H54 (cell line): ENCODE data around the gene CORO2B.
"Not testable (repeated sequence)": the region's sequence is repeated elsewhere in the genome, so short reads cannot be mapped to it uniquely, and the experiment has no call there.

Experiments used
- DNase-seq: peaks from one replicate; pipeline ENCODE4 v3.0.0; 2011; ENCODE audit warnings: low spot score, mixed read lengths; ENCODE audit not compliant: insufficient read length
- FAIRE-seq: peaks from 3 replicates; lab custom pipeline; 2011; peaks lifted over from hg19 to GRCh38; lab: Jason Lieb, UNC
- POLR2A ChIP-seq: IDR thresholded peaks from 2 replicates; pipeline ENCODE4 v1.6.1; 2011; ENCODE audit warnings: low read depth, mild to moderate bottlenecking, low read length

CORO2B gene

DNA sequence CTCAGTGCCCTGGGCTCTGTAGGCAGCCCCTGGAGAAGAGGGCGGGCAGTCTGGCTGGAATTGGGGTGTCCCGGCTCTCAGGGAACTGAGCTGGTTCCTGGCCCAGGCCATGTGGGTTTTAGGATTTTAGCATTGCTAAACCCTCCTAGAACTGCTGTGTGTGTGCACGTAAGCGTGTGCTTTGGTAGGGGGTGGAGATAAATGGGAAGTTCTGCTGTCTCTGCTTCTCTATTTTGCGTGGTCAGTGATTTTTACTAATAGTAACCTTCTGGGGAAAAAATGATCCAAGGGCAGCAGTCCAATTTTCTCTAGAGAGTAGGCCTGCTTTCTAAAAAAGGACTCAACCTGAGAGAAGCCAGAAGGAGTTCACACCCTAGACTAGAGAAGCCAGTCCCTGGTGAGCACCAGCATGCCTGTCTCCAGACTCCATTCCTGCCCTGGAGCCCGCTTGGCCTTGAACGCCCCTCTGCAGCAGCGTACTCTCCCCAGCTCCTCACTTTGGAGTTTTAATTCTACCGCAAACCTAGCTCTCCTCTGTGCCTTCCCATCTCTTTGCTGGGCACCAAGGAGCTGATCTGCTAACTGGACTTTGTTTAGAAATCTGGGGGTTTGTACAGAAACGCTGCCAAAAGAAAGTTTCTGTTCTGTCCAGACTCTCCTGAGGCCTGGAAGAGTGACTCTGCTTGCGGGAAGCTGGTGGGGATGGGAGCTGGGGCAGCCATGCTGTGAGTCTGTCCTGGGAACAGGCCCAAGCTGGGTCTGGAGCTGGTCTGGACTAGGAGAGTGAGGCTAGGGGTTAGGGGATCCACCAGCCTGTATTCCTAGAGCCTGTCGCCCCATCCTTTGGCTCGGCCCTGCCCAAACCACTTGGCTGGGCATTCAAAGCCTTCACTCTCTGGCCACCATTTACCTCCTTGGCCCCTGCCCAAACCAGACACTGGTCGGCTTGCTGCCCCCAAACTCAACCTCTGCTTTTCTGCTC is 19.7 kb downstream of the CORO2B start:
- TF ChIP-seq POLR2A, result no peak
- FAIRE-seq, result no peak
- no peak for DNase-seq

GRCh38 chr15:68599153-68599545 is 20.4 kb downstream of the CORO2B start:
- DNase-seq, result no peak
- no peak for TF ChIP-seq POLR2A
- FAIRE-seq, result no peak

GRCh38 chr15:68599560-68600071 is 20.8 kb downstream of the CORO2B start:
- no peak for TF ChIP-seq POLR2A
- no peak for FAIRE-seq
- DNase-seq, result no peak

- no peak for DNase-seq
- FAIRE-seq, result no peak
- TF ChIP-seq POLR2A, result no peak
These were observed 22.7 kb downstream of the CORO2B start for GRCh38 chr15:68601206-68602197.

DNA sequence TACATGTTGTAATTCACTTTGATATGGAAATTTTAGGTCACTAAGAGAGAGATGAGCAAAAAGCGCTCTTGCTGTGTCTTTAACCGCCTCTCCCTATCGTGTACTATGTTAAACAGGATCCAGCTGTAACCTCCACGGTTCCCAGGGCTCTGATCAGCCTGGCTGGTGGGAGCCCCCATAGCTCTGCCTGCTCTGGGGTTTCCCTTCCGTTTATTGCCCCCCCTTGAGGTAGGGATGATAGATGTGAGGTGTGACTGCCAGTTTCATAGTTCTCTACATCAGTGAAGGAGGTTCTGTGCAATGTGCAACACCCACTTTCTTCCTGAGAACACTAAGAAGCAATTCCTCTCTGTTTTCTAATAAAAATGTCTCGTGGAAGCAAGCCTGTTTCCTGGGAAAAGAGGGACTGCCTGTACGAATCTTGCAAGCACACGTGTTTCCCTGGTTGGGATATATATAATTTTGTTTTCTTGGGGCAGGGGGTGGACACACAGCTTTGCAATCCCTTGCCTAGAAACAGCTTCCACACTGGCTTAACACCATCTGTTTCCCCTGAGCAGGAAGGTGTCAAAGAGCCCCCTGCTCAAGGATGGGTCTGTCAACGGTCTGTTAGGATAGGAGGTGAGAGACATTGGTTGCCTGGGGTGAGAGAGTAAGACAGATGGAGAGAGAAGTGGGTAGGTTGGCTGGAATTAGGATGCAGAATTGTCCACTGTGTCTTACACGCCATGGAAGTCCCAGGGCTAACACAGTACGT is 23.8 kb downstream of the CORO2B start:
- FAIRE-seq, result no peak
- DNase-seq, result no peak
- no peak for TF ChIP-seq POLR2A

DNA sequence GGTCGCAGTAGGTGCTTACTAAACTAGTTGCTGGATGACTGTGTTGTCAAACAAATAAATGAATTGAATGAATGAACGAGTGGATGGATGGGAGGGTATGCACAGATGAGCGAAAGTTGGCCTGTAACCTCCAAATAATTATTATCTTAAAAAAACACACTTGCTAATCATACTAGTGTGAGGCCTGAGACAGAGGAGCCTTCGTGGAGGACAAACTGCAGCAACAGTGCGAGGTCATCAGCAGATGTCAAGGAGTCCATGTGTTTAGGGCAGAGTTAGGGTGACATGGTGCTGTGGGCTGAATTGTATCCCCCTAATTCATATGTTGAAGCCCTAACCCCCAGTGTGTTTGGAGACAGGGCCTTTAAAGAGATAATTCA is 24.4 kb downstream of the CORO2B start:
- FAIRE-seq, result no peak
- no peak for DNase-seq
- TF ChIP-seq POLR2A, result no peak

- DNase-seq (no peak), FAIRE-seq (no peak)
- no peak for TF ChIP-seq POLR2A
These were observed 25.2 kb downstream of the CORO2B start for GRCh38 chr15:68603951-68604350.

DNA sequence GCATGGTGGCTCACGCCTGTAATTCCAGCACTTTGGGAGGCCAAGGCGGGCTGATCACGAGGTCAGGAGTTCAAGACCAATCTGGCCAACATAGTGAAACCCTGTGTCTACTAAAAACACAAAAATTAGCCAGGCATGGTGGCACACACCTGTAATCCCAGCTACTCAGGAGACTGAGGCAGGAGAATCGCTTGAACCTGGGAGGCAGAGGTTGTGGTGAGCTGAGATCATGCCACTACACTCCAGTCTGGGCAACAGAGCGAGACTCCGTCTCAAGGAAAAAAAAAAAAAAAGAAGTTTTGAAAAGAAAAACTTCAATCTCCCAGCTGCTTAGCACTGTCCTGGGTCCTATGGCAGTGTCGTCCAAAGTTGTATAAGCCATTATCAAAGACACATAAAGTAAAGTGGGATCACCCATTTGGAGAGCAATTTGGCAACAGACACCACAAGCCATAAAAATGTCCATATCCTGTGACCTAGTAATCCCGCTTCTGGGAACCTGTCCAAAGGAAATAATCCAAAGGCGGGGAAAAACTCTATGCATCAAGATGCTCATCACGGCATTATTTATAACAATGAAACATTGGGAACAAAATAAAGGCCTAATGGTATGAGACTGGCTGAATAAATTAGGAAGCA is 26.2 kb downstream of the CORO2B start:
- not testable (repeated sequence) for FAIRE-seq
- DNase-seq, result peak; percentile 53

GRCh38 chr15:68606375-68606774 is 27.6 kb downstream of the CORO2B start:
- no peak for FAIRE-seq

GRCh38 chr15:68608206-68608843 is 29.5 kb downstream of the CORO2B start:
- no peak for TF ChIP-seq POLR2A
- no peak for DNase-seq
- FAIRE-seq, result no peak

More at GRCh38 chr15:68606375-68606774, 27.6 kb downstream of the CORO2B start:
- TF ChIP-seq POLR2A, result no peak
- no peak for DNase-seq

- no peak for TF ChIP-seq POLR2A
- FAIRE-seq, result no peak
- no peak for DNase-seq
These were observed 30.0 kb downstream of the CORO2B start for GRCh38 chr15:68608844-68609232.

- DNase-seq (no peak), FAIRE-seq (no peak)
- TF ChIP-seq POLR2A, result no peak
These were observed 30.8 kb downstream of the CORO2B start for GRCh38 chr15:68609629-68610028.

DNA sequence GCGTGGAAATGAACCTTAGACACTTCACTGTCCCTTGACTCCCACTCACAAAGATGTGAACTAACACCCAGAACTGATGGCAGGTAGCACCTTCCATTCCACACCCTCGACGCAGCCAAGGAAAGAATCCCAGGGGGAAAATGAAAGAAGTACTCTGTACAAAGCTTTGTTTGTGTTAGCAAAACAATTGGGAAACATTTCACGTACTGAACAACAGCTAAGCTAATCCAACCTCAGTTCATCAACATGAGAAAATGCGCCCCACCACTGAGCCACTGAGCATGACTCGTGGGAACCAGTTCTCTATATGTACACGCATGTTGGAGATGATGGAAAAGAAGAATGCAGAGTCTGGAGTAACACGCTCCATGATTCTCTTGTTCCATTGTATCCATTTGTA is 32.0 kb downstream of the CORO2B start:
- no peak for TF ChIP-seq POLR2A
- FAIRE-seq (no peak), DNase-seq (no peak)
